ENCODE data around the gene CCSER1. TPM values are rescaled to one million over a fixed set of nuclear protein-coding genes. Genes with fewer than 3 reads are reported as not detected.

The CCSER1 gene
- total RNA-seq, 2 experiments from 2014 or later = not detected

GRCh38 chr4:91037951-91038350 lies 910.8 kb downstream of the CCSER1 start:
- no peaks in the 10 kb centered on the region for H3K4me1 ChIP-seq (ENCODE audit: insufficient read depth, low read length, poor library complexity, severe bottlenecking)
- H2AFZ ChIP-seq (ENCODE audit: low read length) = no peak overlapping the region
- H3K4me2 ChIP-seq (ENCODE audit: low read length) = no peak overlapping the region
- ChIA-PET POLR2A (no interaction called here), CTCF (ENCODE audit: unreplicated experiment) (no interaction called here)
- H4K20me1 ChIP-seq (ENCODE audit: insufficient read depth, low read length) = no peaks in the 10 kb centered on the region
- H3K79me2 ChIP-seq (ENCODE audit: insufficient read depth, low read depth, low read length) = no peaks in the 10 kb centered on the region
- intact Hi-C loops (cut with micrococcal nuclease; ENCODE audit: unreplicated experiment) = no loop called here
- no peaks in the 10 kb centered on the region for H3K9me2 ChIP-seq (ENCODE audit: insufficient read depth, low read length)
- TF ChIP-seq EZH2phosphoT487 (IDR thresholded peaks at IDR 0.05; ENCODE audit: borderline replicate concordance, low read depth, low read length) = no peak
- TF ChIP-seq, protein P1, sequence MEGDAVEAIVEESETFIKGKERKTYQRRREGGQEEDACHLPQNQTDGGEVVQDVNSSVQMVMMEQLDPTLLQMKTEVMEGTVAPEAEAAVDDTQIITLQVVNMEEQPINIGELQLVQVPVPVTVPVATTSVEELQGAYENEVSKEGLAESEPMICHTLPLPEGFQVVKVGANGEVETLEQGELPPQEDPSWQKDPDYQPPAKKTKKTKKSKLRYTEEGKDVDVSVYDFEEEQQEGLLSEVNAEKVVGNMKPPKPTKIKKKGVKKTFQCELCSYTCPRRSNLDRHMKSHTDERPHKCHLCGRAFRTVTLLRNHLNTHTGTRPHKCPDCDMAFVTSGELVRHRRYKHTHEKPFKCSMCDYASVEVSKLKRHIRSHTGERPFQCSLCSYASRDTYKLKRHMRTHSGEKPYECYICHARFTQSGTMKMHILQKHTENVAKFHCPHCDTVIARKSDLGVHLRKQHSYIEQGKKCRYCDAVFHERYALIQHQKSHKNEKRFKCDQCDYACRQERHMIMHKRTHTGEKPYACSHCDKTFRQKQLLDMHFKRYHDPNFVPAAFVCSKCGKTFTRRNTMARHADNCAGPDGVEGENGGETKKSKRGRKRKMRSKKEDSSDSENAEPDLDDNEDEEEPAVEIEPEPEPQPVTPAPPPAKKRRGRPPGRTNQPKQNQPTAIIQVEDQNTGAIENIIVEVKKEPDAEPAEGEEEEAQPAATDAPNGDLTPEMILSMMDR (conservative IDR thresholded peaks at IDR 0.05; ENCODE audit: low read length) = no peak
- no peaks in the 10 kb centered on the region for H3K36me3 ChIP-seq (ENCODE audit: insufficient read depth, low read length)
- H3K4me3 ChIP-seq (ENCODE audit: low read depth, low read length, poor library complexity, severe bottlenecking) = no peak overlapping the region
- no TSS peak for BruUV-seq (replicated peaks)
- H3K27ac ChIP-seq (ENCODE audit: low read depth, low read length, poor library complexity, severe bottlenecking) = no peak overlapping the region
- H3K9me3 ChIP-seq (ENCODE audit: low read length) = no peaks in the 10 kb centered on the region
- DNase-seq (ENCODE audit: low spot score) = no peak

DNA sequence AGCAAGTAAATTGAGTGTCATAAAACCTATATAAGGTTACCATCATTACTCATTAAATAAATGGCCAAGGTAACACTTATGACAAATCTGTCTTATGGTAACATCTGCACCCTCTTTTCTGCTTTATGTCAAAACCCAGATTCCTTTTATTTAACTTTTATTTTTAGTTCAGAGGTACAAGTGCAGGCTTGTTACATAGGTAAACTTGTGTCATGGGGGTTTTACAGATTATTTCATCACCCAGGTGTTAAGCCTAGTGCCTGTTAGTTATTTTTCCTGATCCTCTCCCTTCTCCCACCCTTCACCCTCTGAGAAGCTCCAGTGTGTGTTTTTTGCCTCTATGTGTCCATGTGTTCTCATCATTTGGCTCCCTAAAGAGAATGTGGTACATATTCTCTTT lies 930.7 kb downstream of the CCSER1 start:
- Histone ChIP-seq H3K9me3 (ENCODE audit: low read length) (no peaks in the 10 kb centered on the region), H3K27ac (ENCODE audit: low read depth, low read length, poor library complexity, severe bottlenecking) (no peak overlapping the region), H2AFZ (ENCODE audit: low read length) (no peak overlapping the region), H3K4me1 (ENCODE audit: insufficient read depth, low read length, poor library complexity, severe bottlenecking) (no peaks in the 10 kb centered on the region), H3K4me2 (ENCODE audit: low read length) (no peak overlapping the region), H4K20me1 (ENCODE audit: insufficient read depth, low read length) (no peaks in the 10 kb centered on the region), H3K9me2 (ENCODE audit: insufficient read depth, low read length) (no peaks in the 10 kb centered on the region), H3K4me3 (ENCODE audit: low read depth, low read length, poor library complexity, severe bottlenecking) (no peak overlapping the region), H3K36me3 (ENCODE audit: insufficient read depth, low read length) (no peaks in the 10 kb centered on the region), H3K79me2 (ENCODE audit: insufficient read depth, low read depth, low read length) (no peaks in the 10 kb centered on the region)
- no peak for DNase-seq (ENCODE audit: low spot score)
- intact Hi-C loops (cut with micrococcal nuclease; ENCODE audit: unreplicated experiment) = no loop called here
- ChIA-PET CTCF (ENCODE audit: unreplicated experiment) (no interaction called here), POLR2A (no interaction called here)
- BruUV-seq (replicated peaks) = no TSS peak
- TF ChIP-seq, protein P1 (conservative IDR thresholded peaks at IDR 0.05; ENCODE audit: low read length) = no peak
- no peak for TF ChIP-seq EZH2phosphoT487 (IDR thresholded peaks at IDR 0.05; ENCODE audit: borderline replicate concordance, low read depth, low read length)

- DNase-seq (ENCODE audit: low spot score) = no peak
- H3K4me1 ChIP-seq (ENCODE audit: insufficient read depth, low read length, poor library complexity, severe bottlenecking) = no peaks in the 10 kb centered on the region
- intact Hi-C loops (cut with micrococcal nuclease; ENCODE audit: unreplicated experiment) = no loop called here
- ChIA-PET CTCF (ENCODE audit: unreplicated experiment) (no interaction called here), POLR2A (interaction anchor here (0.5 to 0.6 kb wide), 2 partner anchors 12 to 13 kb away, joined by 3 to 4 read pairs; no protein-coding TSS in a partner anchor)
- no peaks in the 10 kb centered on the region for H3K9me2 ChIP-seq (ENCODE audit: insufficient read depth, low read length)
- no peak overlapping the region for H3K4me3 ChIP-seq (ENCODE audit: low read depth, low read length, poor library complexity, severe bottlenecking)
- TF ChIP-seq, protein P1 (conservative IDR thresholded peaks at IDR 0.05; ENCODE audit: low read length) = no peak
- TF ChIP-seq EZH2phosphoT487 (IDR thresholded peaks at IDR 0.05; ENCODE audit: borderline replicate concordance, low read depth, low read length) = no peak
- H3K4me2 ChIP-seq (ENCODE audit: low read length) = no peak overlapping the region
- no peaks in the 10 kb centered on the region for H3K9me3 ChIP-seq (ENCODE audit: low read length)
- no peak overlapping the region for H3K27ac ChIP-seq (ENCODE audit: low read depth, low read length, poor library complexity, severe bottlenecking)
- BruUV-seq (replicated peaks) = no TSS peak
- no peaks in the 10 kb centered on the region for H4K20me1 ChIP-seq (ENCODE audit: insufficient read depth, low read length)
- no peaks in the 10 kb centered on the region for H3K36me3 ChIP-seq (ENCODE audit: insufficient read depth, low read length)
- H2AFZ ChIP-seq (ENCODE audit: low read length) = no peak overlapping the region
- no peaks in the 10 kb centered on the region for H3K79me2 ChIP-seq (ENCODE audit: insufficient read depth, low read depth, low read length)
Measured at GRCh38 chr4:91058345-91058744, 931.2 kb downstream of the CCSER1 start.
